ENCODE measurements around the gene AADACL4.

The AADACL4 gene

GRCh38 chr1:12714710-12715475, 71.0 kb downstream of the AADACL4 start:
- Histone ChIP-seq H2AFZ (ENCODE audit: low read depth, low read length) (no peak overlapping the region), H3K79me2 (ENCODE audit: low read length) (no peaks in the 10 kb centered on the region), H3K4me2 (ENCODE audit: low read length) (no peak overlapping the region), H3K27me3 (ENCODE audit: low read depth, low read length) (no peaks in the 10 kb centered on the region), H3K36me3 (replicated peaks; ENCODE audit: low read depth, low read length) (no peaks in the 10 kb centered on the region), H3K9me3 (ENCODE audit: insufficient read depth, low read length) (no peaks in the 10 kb centered on the region), H3K27ac (ENCODE audit: low read length) (no peak overlapping the region), H3K4me1 (ENCODE audit: low read length) (no peaks in the 10 kb centered on the region), H3K9ac (ENCODE audit: low read length) (no peak overlapping the region), H3K4me3 (ENCODE audit: low read length) (no peak overlapping the region), H4K20me1 (ENCODE audit: insufficient read depth, low read length) (no peaks in the 10 kb centered on the region)
- TF ChIP-seq EZH2phosphoT487 (IDR thresholded peaks at IDR 0.05; ENCODE audit: low read depth) (no peak), CTCF (IDR thresholded peaks at IDR 0.05; ENCODE audit: low read depth, low read length) (no peak)

GRCh38 chr1:12715896-12716437, 72.1 kb downstream of the AADACL4 start, which contains the start of gene AADACL3:
Gene AADACL3, plus strand, starts transcription at chr1:12716110. Its CDS starts 67 bp downstream, at chr1:12716177.
- H3K9ac ChIP-seq (ENCODE audit: low read length) = no peak within 1 kb of the TSS
- H3K4me2 ChIP-seq (ENCODE audit: low read length) = no peak within 1 kb of the TSS
- no peaks in the 10 kb centered on the region for H4K20me1 ChIP-seq (ENCODE audit: insufficient read depth, low read length)
- H3K27me3 ChIP-seq (ENCODE audit: low read depth, low read length) = no peaks in the 10 kb centered on the region
- no peak within 1 kb of the TSS for H3K4me3 ChIP-seq (ENCODE audit: low read length)
- no peaks in the 10 kb centered on the region for H3K79me2 ChIP-seq (ENCODE audit: low read length)
- TF ChIP-seq EZH2phosphoT487 (IDR thresholded peaks at IDR 0.05; ENCODE audit: low read depth) (no peak), CTCF (IDR thresholded peaks at IDR 0.05; ENCODE audit: low read depth, low read length) (no peak)
- H3K27ac ChIP-seq (ENCODE audit: low read length) = no peak within 1 kb of the TSS
- H3K36me3 ChIP-seq (replicated peaks; ENCODE audit: low read depth, low read length) = no peaks in the 10 kb centered on the region
- no peaks in the 10 kb centered on the region for H3K4me1 ChIP-seq (ENCODE audit: low read length)
- H3K9me3 ChIP-seq (ENCODE audit: insufficient read depth, low read length) = no peaks in the 10 kb centered on the region
- no peak within 1 kb of the TSS for H2AFZ ChIP-seq (ENCODE audit: low read depth, low read length)

All from OCI-LY3 (cell line).